ENCODE results near the gene KCNJ2. TPM values are rescaled to one million over a fixed set of nuclear protein-coding genes. Genes with fewer than 3 reads are reported as not detected.

KCNJ2 gene
- total RNA-seq (2014; rRNA removed) (0.36 TPM in 1 of 2 replicates, not detected in the other), Bru-seq, nascent RNA (percentile 54 among the genes with signal in this experiment), BruChase-seq, experiment 1, labeled RNA remaining after a 6-hour chase (percentile 46 among the genes with signal in this experiment), BruChase-seq, experiment 2, labeled RNA remaining after a 2-hour chase (percentile 81 among the genes with signal in this experiment)
- long read RNA-seq = 0 reads

GRCh38 chr17:70168977-70169708, at the start of gene KCNJ2:
TSS of gene KCNJ2 (plus strand) at chr17:70169532. CDS start at chr17:70175040, 5,508 bp downstream.
- peak within 1 kb of the TSS; percentile 19; the same call in 1 of the 2 replicates for H3K9ac ChIP-seq (ENCODE audit: low read length)
- DNase-seq (peak; percentile 94), ATAC-seq (peak; percentile 91)
- H3K79me2 ChIP-seq (ENCODE audit: low read length) = no peaks in the 10 kb centered on the region
- H3K36me3 ChIP-seq (ENCODE audit: low read depth, low read length) = no peaks in the 10 kb centered on the region
- peaks cover 11% of the 10 kb centered on the region for H3K4me1 ChIP-seq (ENCODE audit: insufficient read depth, low read length)
- TSS peak; percentile 67 for BruUV-seq (replicated peaks)
- no peaks in the 10 kb centered on the region for H4K20me1 ChIP-seq (ENCODE audit: low read length)
- intact Hi-C loops (cut with micrococcal nuclease) = loop anchor here (1.0 to 10.0 kb wide), 11 partner anchors 78 to 844 kb away; partner anchors contain the start of gene ABCA5
- H3F3A ChIP-seq (ENCODE audit: low read length, unreplicated experiment) = no peaks in the 10 kb centered on the region
- H3K27me3 ChIP-seq (ENCODE audit: low read length) = peaks cover 34% of the 10 kb centered on the region
- no peaks in the 10 kb centered on the region for H3K9me2 ChIP-seq (replicated peaks; ENCODE audit: low read length)
- no peaks in the 10 kb centered on the region for H3K9me3 ChIP-seq (ENCODE audit: low read length)
- peak within 1 kb of the TSS; percentile 91 for H2AFZ ChIP-seq (ENCODE audit: low read length)
- H3K4me3 ChIP-seq (ENCODE audit: low read length) = peak within 1 kb of the TSS; percentile 72
- ChIA-PET CTCF (interaction anchor here (0.5 to 1.1 kb wide), 6 partner anchors 298 to 774 kb away, joined by 3 read pairs; no protein-coding TSS in a partner anchor), POLR2A (ENCODE audit: unreplicated experiment) (interaction anchor here (0.5 to 0.6 kb wide), 2 partner anchors 13 to 197 kb away, joined by 3 read pairs; no protein-coding TSS in a partner anchor)
- no peak within 1 kb of the TSS for H3K27ac ChIP-seq (ENCODE audit: low read length)
- peak within 1 kb of the TSS; percentile 95 for H3K4me2 ChIP-seq (ENCODE audit: low read length)
- no peak for TF ChIP-seq CTCF (conservative IDR thresholded peaks at IDR 0.05; ENCODE audit: low read depth, low read length)
- no peak for TF ChIP-seq EZH2phosphoT487 (IDR thresholded peaks at IDR 0.05; ENCODE audit: borderline replicate concordance, low read length)
- no peak for TF ChIP-seq EZH2 (IDR thresholded peaks at IDR 0.05; ENCODE audit: low read length, unreplicated experiment)

GRCh38 chr17:70119545-70119944, 49.8 kb upstream of the KCNJ2 start:
- Histone ChIP-seq H3K4me3 (ENCODE audit: low read length) (no peak overlapping the region), H3F3A (ENCODE audit: low read length, unreplicated experiment) (no peaks in the 10 kb centered on the region), H3K4me1 (ENCODE audit: insufficient read depth, low read length) (0 out of 2 replicates have a peak, but pooled peaks cover 5% of the 10 kb centered on the region), H4K20me1 (ENCODE audit: low read length) (no peaks in the 10 kb centered on the region), H3K36me3 (ENCODE audit: low read depth, low read length) (no peaks in the 10 kb centered on the region), H3K27ac (ENCODE audit: low read length) (no peak overlapping the region), H3K27me3 (ENCODE audit: low read length) (no peaks in the 10 kb centered on the region), H3K9ac (ENCODE audit: low read length) (no peak overlapping the region), H3K4me2 (ENCODE audit: low read length) (no peak overlapping the region), H3K9me3 (ENCODE audit: low read length) (no peaks in the 10 kb centered on the region), H3K79me2 (ENCODE audit: low read length) (no peaks in the 10 kb centered on the region), H2AFZ (ENCODE audit: low read length) (no peak overlapping the region), H3K9me2 (replicated peaks; ENCODE audit: low read length) (no peaks in the 10 kb centered on the region)
- POLR2A ChIA-PET (ENCODE audit: unreplicated experiment) = no interaction called here
- CTCF ChIA-PET = no interaction called here
- intact Hi-C loops (cut with micrococcal nuclease) = no loop called here
- TF ChIP-seq EZH2phosphoT487 (IDR thresholded peaks at IDR 0.05; ENCODE audit: borderline replicate concordance, low read length) (no peak), EZH2 (IDR thresholded peaks at IDR 0.05; ENCODE audit: low read length, unreplicated experiment) (no peak), CTCF (conservative IDR thresholded peaks at IDR 0.05; ENCODE audit: low read depth, low read length) (no peak)
- BruUV-seq (replicated peaks) = no TSS peak
- ATAC-seq (no peak), DNase-seq (no peak)

All from PC-3 (cell line).